Spleen (tissue), 7 donors: ENCODE data around the gene TBC1D22A.

ENCODE experiments used
- POLR2A ChIP-seq, 3 donors: fragments of 450-650 bp; IDR thresholded peaks; one replicate each; pipeline ENCODE4 v1.5.1; 2017; ENCODE audit warnings: antibody characterized with exemption in 3 of 3, mild to moderate bottlenecking in 1 of 3
- POLR2AphosphoS5 ChIP-seq, 3 donors: sonication (generic); formaldehyde crosslinking; IDR thresholded peaks; one replicate each; pipeline ENCODE4 v1.5.1; 2017; ENCODE audit warnings: antibody characterized with exemption in 3 of 3
- TF ChIP-seq, protein P1 (sequence below), 11 experiments: fragments of 200-600 bp in 7 of 11; fragments of 450-650 bp in 4 of 11; sonication (generic) in 4 of 11; IDR thresholded peaks in 8 of 11; conservative IDR thresholded peaks in 3 of 11; 1 replicate in 7 of 11; 2 replicates in 4 of 11; pipeline versions ENCODE4 v1.4.0 to v1.8.0; 2016 to 2021; ENCODE audit warnings: antibody characterized with exemption in 11 of 11, inconsistent platforms in 4 of 11, mild to moderate bottlenecking in 1 of 11
- donor health status: DM: no; HTN: no; CAD: no; lungs with moderate emphysema.
- donor health status: DM: no; HTN: no; CAD: no.
- donor health status: DM: no; HTN: no; CAD: no.

DNA sequence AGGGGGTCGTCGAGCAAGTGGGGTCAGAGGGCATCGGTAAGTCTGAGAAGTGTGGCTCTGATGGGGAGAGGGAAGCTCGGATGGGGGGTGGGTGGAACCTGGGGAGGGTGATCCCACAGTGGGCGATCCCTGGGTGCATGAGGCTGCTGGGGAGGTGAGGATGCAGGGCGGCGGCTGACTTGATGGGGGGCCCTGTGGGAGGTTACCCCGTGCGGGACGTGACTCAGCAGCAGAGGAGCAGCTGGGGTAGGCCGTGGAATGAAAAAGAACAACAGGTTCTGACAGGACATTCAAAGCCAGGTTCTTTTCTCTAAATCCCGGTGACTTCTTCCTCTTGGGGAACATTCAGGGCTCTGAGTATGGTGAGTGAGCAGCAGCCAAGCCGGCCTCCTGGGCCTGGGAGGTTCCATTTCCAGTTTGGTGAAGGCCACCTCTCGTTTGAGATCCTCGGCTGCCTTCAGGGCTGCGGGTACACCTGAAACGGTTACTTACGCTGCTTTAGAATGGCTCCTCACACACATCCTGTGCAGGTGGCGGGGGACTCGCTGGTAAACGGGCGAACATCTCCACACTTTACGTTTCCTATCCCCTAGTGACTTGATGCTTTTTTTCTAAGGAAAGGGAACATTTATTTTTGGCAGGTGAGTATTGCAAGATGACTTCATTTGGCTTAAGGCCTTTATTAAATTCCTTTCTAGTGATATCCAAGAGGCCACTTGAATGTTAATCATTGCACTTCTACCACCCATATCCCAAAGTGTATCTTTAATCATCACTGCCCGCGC, 278.2 kb downstream of the TBC1D22A start:
- TF ChIP-seq POLR2AphosphoS5 (IDR thresholded peaks at IDR 0.05) = no peak
- TF ChIP-seq, protein P1, sequence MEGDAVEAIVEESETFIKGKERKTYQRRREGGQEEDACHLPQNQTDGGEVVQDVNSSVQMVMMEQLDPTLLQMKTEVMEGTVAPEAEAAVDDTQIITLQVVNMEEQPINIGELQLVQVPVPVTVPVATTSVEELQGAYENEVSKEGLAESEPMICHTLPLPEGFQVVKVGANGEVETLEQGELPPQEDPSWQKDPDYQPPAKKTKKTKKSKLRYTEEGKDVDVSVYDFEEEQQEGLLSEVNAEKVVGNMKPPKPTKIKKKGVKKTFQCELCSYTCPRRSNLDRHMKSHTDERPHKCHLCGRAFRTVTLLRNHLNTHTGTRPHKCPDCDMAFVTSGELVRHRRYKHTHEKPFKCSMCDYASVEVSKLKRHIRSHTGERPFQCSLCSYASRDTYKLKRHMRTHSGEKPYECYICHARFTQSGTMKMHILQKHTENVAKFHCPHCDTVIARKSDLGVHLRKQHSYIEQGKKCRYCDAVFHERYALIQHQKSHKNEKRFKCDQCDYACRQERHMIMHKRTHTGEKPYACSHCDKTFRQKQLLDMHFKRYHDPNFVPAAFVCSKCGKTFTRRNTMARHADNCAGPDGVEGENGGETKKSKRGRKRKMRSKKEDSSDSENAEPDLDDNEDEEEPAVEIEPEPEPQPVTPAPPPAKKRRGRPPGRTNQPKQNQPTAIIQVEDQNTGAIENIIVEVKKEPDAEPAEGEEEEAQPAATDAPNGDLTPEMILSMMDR (IDR thresholded peaks at IDR 0.05 in 8 of 11, conservative IDR thresholded peaks at IDR 0.05 in 3 of 11) = no peak
- no peak for TF ChIP-seq POLR2A (IDR thresholded peaks at IDR 0.05)
